Panc1 (cell line): ENCODE results near the gene MAPK11. TPM values are rescaled to one million over a fixed set of nuclear protein-coding genes. Genes with fewer than 3 reads are reported as not detected.

Experiments used
- ATAC-seq: fragments of 200-7000 bp; cut with Tn5 transposase; 2 replicates; pipeline ENCODE4 v1.9.1; 2020; ENCODE audit warnings: mild to moderate bottlenecking, moderate library complexity
- BruUV-seq: library from RNA; stranded (reverse); fragments of 400-500 nt; replicated peaks from 2 replicates; lab custom pipeline; 2021; lab: Mats Ljungman, UMichigan
- CTCF ChIA-PET: fragments of 300-600 bp; sonication (Branson Sonifier 250); formaldehyde crosslinking; loops from one replicate; lab custom pipeline; 2022; ENCODE audit warnings: antibody characterized with exemption; lab: Charles Lee
- POLR2A ChIA-PET: fragments of 300-600 bp; sonication (Branson Sonifier 250); formaldehyde crosslinking; loops from one replicate; lab custom pipeline; 2022; ENCODE audit warnings: antibody characterized with exemption; lab: Charles Lee
- DNase-seq: peaks from one replicate; pipeline ENCODE4 v3.0.0-alpha.2; 2010; ENCODE audit warnings: low read depth, low spot score
- H3K27ac ChIP-seq: 2 replicates; pipeline ENCODE4 v1.5.1; 2011; ENCODE audit warnings: mild to moderate bottlenecking, low read length, inconsistent platforms
- H3K27me3 ChIP-seq: fragments of 200-500 bp; sonication (Bioruptor generic); 2 replicates; pipeline ENCODE4 v1.6.0; 2014; ENCODE audit warnings: low read length, inconsistent platforms; ENCODE audit not compliant: control insufficient read depth, insufficient read depth
- H3K36me3 ChIP-seq: fragments of 200-500 bp; sonication (Bioruptor generic); 2 replicates; pipeline ENCODE4 v1.5.1; 2014; ENCODE audit warnings: inconsistent platforms, mild to moderate bottlenecking, low read length, moderate library complexity; ENCODE audit not compliant: control insufficient read depth, insufficient read depth
- H3K4me1 ChIP-seq: 2 replicates; pipeline ENCODE4 v1.5.1; 2011; ENCODE audit warnings: inconsistent platforms, mild to moderate bottlenecking, low read length, moderate library complexity; ENCODE audit not compliant: control insufficient read depth, insufficient read depth
- H3K4me3 ChIP-seq, 2 experiments: 2 replicates each; pipeline ENCODE4 v1.5.1; 2011 to 2012; ENCODE audit warnings: low read depth in 2 of 2, low read length in 2 of 2, mild to moderate bottlenecking in 2 of 2, inconsistent platforms in 1 of 2, moderate library complexity in 1 of 2
- H3K9me3 ChIP-seq: fragments of 200-500 bp; sonication (Bioruptor generic); 2 replicates; pipeline ENCODE4 v1.5.1; 2014; ENCODE audit warnings: low read depth, mild to moderate bottlenecking, inconsistent platforms, low read length, moderate library complexity; ENCODE audit not compliant: control insufficient read depth, insufficient read depth
- POLR2AphosphoS5 ChIP-seq: IDR thresholded peaks from 2 replicates; pipeline ENCODE4 v1.6.1; 2012; ENCODE audit warnings: mild to moderate bottlenecking, low read depth, low read length, moderate library complexity
- SIN3A ChIP-seq: IDR thresholded peaks from 2 replicates; pipeline ENCODE4 v1.6.1; 2012; ENCODE audit warnings: low read depth, mild to moderate bottlenecking, low read length, moderate library complexity, borderline replicate concordance; ENCODE audit not compliant: insufficient read depth
- TCF7L2 ChIP-seq: IDR thresholded peaks from 2 replicates; pipeline ENCODE4 v1.6.1; 2011; ENCODE audit warnings: mild to moderate bottlenecking, low read depth, low read length, inconsistent platforms
- in situ Hi-C: cut with HindIII; loops from 2 replicates; pipeline ENCODE4 v1.10.0; 2016; ENCODE audit warnings: low sequenced_read_pairs, low pct_unique_long_range_greater_than_20kb
- intact Hi-C: fragments of 100-400 bp; cut with micrococcal nuclease; formaldehyde crosslinking; loops from one replicate; pipeline ENCODE4 v1.10.0; 2022; ENCODE audit not compliant: unreplicated experiment
- total RNA-seq: library from RNA; stranded (reverse); gene quantifications from one replicate; pipeline ENCODE4 v1.2.1, GENCODE V29; 2021; ENCODE audit not compliant: unreplicated experiment
- TF ChIP-seq, protein P1 (sequence below): fragments of 450-650 bp; IDR thresholded peaks from 2 replicates; pipeline ENCODE4 v1.5.1; 2017; ENCODE audit warnings: mild to moderate bottlenecking
- TF ChIP-seq, protein P2 (sequence below), 2 experiments: IDR thresholded peaks; 2 replicates each; pipeline ENCODE4 v1.6.1; 2011 to 2012; ENCODE audit warnings: low read depth in 2 of 2, control low read depth in 1 of 2, low read length in 1 of 2, mild to moderate bottlenecking in 1 of 2, moderate library complexity in 1 of 2; ENCODE audit not compliant: insufficient read depth in 1 of 2

The MAPK11 gene
- total RNA-seq, 1 experiment from 2014 or later: 77.7 TPM

DNA sequence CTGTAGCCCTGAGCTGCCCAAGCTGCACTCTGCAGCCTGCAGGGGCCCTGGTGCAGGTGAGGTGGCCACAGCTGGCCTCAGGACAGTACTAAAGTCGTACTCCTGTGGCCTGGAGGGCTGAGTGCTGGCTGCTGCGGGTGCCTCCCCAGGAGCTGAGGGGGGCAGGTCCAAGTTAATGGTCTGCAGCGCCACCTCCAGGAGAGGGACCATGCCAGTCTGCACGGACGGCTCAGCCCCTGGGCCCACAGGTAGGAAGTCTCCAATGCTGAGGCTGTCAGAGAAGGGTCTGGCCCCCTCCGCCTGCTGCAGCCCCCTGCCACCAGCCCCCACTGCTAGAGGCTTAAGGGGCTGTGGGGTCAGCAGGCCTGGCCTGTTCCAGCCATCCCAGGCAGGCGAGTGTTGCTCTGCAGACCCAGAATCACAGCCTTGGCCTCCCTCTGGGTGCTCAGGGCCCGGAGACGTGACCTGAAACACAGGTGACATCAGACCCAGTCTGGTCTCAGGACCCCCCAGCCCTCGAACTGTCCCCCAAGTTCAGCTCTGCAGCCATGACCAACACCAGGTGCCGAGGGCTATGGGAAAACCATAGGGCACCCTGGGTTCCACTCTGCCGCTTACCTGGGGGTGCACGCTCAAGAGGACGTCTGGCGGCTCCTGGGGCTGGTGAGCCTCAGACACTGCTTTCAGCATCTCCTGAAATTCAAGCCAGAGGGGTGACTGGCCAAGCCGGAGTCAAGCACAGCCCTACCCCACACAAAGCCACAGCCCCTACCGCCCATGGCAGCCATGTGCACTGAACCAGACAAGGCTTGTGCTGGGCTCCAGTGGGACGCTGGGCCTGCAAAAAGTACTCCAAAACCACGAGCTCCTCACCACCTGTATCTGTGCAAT, 48.5 kb downstream of the MAPK11 start:
- H3K4me1 ChIP-seq: no peaks in the 10 kb centered on the region
- no peak overlapping the region for H3K27ac ChIP-seq
- in situ Hi-C loops: no loop called here
- no TSS peak for BruUV-seq
- H3K36me3 ChIP-seq: 0 out of 2 replicates have a peak, but pooled peaks cover 2% of the 10 kb centered on the region
- H3K9me3 ChIP-seq: no peaks in the 10 kb centered on the region
- H3K27me3 ChIP-seq: no peaks in the 10 kb centered on the region
- DNase-seq (no peak), ATAC-seq (no peak)
- POLR2A ChIA-PET: no interaction called here
- H3K4me3 ChIP-seq: no peak overlapping the region
- TF ChIP-seq SIN3A (no peak), TCF7L2 (no peak), POLR2AphosphoS5 (no peak)
- TF ChIP-seq, protein P1, sequence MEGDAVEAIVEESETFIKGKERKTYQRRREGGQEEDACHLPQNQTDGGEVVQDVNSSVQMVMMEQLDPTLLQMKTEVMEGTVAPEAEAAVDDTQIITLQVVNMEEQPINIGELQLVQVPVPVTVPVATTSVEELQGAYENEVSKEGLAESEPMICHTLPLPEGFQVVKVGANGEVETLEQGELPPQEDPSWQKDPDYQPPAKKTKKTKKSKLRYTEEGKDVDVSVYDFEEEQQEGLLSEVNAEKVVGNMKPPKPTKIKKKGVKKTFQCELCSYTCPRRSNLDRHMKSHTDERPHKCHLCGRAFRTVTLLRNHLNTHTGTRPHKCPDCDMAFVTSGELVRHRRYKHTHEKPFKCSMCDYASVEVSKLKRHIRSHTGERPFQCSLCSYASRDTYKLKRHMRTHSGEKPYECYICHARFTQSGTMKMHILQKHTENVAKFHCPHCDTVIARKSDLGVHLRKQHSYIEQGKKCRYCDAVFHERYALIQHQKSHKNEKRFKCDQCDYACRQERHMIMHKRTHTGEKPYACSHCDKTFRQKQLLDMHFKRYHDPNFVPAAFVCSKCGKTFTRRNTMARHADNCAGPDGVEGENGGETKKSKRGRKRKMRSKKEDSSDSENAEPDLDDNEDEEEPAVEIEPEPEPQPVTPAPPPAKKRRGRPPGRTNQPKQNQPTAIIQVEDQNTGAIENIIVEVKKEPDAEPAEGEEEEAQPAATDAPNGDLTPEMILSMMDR: no peak
- TF ChIP-seq, protein P2, sequence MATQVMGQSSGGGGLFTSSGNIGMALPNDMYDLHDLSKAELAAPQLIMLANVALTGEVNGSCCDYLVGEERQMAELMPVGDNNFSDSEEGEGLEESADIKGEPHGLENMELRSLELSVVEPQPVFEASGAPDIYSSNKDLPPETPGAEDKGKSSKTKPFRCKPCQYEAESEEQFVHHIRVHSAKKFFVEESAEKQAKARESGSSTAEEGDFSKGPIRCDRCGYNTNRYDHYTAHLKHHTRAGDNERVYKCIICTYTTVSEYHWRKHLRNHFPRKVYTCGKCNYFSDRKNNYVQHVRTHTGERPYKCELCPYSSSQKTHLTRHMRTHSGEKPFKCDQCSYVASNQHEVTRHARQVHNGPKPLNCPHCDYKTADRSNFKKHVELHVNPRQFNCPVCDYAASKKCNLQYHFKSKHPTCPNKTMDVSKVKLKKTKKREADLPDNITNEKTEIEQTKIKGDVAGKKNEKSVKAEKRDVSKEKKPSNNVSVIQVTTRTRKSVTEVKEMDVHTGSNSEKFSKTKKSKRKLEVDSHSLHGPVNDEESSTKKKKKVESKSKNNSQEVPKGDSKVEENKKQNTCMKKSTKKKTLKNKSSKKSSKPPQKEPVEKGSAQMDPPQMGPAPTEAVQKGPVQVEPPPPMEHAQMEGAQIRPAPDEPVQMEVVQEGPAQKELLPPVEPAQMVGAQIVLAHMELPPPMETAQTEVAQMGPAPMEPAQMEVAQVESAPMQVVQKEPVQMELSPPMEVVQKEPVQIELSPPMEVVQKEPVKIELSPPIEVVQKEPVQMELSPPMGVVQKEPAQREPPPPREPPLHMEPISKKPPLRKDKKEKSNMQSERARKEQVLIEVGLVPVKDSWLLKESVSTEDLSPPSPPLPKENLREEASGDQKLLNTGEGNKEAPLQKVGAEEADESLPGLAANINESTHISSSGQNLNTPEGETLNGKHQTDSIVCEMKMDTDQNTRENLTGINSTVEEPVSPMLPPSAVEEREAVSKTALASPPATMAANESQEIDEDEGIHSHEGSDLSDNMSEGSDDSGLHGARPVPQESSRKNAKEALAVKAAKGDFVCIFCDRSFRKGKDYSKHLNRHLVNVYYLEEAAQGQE (IDR thresholded peaks at IDR 0.05; ENCODE audit: insufficient read depth in 1 of 2, low read depth in 2 of 2, low read length in 1 of 2): no peak
- intact Hi-C loops: no loop called here
- CTCF ChIA-PET: interaction anchor here (0.6 kb wide), 1 partner anchor 75 kb away, joined by 3 read pairs; no protein-coding TSS in a partner anchor

DNA sequence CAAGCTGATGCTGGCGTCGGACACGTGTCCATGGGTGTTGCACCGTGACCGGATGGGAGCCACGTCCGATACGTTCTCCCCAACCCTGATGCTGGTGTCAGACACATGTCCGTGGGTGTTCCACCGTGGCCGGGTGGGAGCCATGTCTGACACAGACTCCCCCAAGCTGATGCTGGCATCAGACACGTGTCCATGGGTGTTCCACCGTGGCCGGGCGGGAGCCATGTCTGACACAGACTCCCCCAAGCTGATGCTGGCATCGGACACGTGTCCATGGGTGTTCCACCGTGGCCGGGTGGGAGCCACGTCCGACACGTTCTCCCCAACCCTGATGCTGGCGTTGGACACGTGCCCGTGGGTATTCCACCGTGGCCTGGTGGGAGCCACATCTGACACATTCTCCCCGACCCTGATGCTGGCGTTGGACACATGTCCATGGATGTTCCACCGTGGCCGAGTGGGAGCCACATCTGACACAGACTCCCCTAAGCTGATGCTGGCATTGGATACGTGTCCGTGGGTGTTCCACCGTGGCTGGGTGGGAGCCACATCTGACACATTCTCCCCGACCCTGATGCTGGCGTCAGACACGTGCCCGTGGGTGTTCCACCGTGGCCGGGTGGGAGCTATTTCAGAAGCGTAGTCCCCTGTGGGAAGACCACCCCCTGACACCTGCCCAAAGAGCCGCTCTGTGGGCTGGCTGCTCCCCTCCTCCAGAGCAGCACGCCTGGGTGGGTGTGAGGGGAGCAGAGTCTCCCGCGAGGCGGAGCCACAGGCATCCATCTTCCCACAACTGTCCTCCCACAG, 49.4 kb downstream of the MAPK11 start:
- in situ Hi-C loops: no loop called here
- CTCF ChIA-PET: no interaction called here
- BruUV-seq: no TSS peak

More for the DNA sequence above, 49.4 kb downstream of the MAPK11 start:
- ATAC-seq (no peak), DNase-seq (no peak)
- Histone ChIP-seq H3K4me3 (no peak overlapping the region), H3K9me3 (no peaks in the 10 kb centered on the region), H3K27me3 (no peaks in the 10 kb centered on the region), H3K4me1 (no peaks in the 10 kb centered on the region), H3K36me3 (0 out of 2 replicates have a peak, but pooled peaks cover 2% of the 10 kb centered on the region), H3K27ac (no peak overlapping the region)
- TF ChIP-seq POLR2AphosphoS5: no peak
- no peak for TF ChIP-seq SIN3A
- TF ChIP-seq, protein P1: no peak
- no peak for TF ChIP-seq TCF7L2
- TF ChIP-seq, protein P2 (IDR thresholded peaks at IDR 0.05; ENCODE audit: insufficient read depth in 1 of 2, low read depth in 2 of 2, low read length in 1 of 2): no peak
- intact Hi-C loops: no loop called here
- POLR2A ChIA-PET: no interaction called here
